Esophagus muscularis mucosa (tissue), 3 donors: ENCODE data around the gene CSH2.

Experiments used
- POLR2AphosphoS5 ChIP-seq, 2 donors: sonication (generic); formaldehyde crosslinking; IDR thresholded peaks; one replicate each; pipeline ENCODE4 v1.6.1; 2017; ENCODE audit warnings: antibody characterized with exemption in 2 of 2
- TF ChIP-seq, protein P1 (sequence below), 3 experiments: fragments of 200-600 bp in 2 of 3; fragments of 450-650 bp in 1 of 3; sonication (generic) in 2 of 3; IDR thresholded peaks; one replicate each; pipeline ENCODE4 v1.5.1; 2017 to 2019; ENCODE audit warnings: antibody characterized with exemption in 3 of 3, mild to moderate bottlenecking in 2 of 3, moderate library complexity in 1 of 3

DNA sequence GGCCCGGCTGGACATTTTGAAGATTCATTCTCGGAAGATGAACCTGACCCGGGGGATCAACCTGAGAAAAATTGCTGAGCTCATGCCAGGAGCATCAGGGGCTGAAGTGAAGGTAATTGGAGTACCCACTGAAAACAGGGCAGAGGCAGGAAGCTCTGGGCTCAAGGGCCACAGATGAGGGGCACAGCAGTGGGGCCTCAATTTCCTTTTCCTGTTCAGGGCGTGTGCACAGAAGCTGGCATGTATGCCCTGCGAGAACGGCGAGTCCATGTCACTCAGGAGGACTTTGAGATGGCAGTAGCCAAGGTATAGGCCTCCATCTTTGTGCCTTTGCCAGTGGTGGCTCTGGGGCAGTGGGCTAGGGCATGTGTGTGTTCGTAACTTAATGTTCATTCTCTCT, 42.0 kb downstream of the CSH2 start:
- TF ChIP-seq POLR2AphosphoS5 (IDR thresholded peaks at IDR 0.05) = no peak
- TF ChIP-seq, protein P1, sequence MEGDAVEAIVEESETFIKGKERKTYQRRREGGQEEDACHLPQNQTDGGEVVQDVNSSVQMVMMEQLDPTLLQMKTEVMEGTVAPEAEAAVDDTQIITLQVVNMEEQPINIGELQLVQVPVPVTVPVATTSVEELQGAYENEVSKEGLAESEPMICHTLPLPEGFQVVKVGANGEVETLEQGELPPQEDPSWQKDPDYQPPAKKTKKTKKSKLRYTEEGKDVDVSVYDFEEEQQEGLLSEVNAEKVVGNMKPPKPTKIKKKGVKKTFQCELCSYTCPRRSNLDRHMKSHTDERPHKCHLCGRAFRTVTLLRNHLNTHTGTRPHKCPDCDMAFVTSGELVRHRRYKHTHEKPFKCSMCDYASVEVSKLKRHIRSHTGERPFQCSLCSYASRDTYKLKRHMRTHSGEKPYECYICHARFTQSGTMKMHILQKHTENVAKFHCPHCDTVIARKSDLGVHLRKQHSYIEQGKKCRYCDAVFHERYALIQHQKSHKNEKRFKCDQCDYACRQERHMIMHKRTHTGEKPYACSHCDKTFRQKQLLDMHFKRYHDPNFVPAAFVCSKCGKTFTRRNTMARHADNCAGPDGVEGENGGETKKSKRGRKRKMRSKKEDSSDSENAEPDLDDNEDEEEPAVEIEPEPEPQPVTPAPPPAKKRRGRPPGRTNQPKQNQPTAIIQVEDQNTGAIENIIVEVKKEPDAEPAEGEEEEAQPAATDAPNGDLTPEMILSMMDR (IDR thresholded peaks at IDR 0.05) = no peak
